COLO668 (cell line): Measurements from ENCODE around the gene CLCN3.
"Not testable (repeated sequence)": the region's sequence is repeated elsewhere in the genome, so short reads cannot be mapped to it uniquely, and the experiment has no call there.

Source experiments
- DNase-seq: peaks from one replicate; lab custom pipeline; 2025; ENCODE audit not compliant: unreplicated experiment; lab: John Stamatoyannopoulos, UW

The CLCN3 gene

DNA sequence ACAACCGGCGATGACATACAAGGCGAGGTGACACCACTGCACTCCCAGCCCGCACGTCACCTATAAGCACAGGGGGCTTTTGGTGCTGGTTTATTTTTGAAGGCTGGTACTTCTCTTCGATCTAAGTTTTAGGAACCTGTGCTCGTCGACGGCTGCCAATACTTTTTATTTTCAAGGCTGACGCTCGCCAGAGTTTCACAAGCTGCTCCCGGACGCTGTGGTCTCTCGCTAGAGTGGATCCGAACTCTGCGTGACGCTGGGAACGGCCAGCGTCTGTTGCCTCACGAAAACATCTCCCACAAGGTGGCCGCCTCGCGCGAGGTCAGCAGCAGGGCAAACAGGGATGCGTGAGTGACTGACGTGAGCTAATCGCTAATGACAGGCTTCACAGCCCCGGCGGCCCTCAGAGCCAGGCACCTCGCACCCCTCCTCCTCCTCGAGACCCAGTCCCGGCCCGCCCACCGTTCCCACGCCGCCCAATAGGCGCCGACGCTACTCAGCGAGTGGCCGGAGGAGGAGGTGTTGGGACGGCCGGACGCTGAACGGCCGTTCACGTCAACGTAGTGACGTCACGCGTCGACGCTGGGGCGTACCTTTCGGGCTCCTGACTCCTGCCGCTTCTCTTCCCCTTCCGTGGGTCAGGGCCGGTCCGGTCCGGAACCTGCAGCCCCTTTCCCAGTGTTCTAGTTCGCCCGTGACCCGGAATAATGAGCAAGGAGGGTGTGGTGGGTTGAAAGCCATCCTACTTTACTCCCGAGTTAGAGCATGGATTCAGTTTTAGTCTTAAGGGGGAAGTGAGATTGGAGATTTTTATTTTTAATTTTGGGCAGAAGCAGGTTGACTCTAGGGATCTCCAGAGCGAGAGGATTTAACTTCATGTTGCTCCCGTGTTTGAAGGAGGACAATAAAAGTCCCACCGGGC is at the start of gene CLCN3:
CLCN3 (plus strand) TSS at position 621 of the 922 bp plus-strand sequence. CDS start 15,351 bp downstream, outside the sequence.
- DNase-seq = peak; percentile 98

DNA sequence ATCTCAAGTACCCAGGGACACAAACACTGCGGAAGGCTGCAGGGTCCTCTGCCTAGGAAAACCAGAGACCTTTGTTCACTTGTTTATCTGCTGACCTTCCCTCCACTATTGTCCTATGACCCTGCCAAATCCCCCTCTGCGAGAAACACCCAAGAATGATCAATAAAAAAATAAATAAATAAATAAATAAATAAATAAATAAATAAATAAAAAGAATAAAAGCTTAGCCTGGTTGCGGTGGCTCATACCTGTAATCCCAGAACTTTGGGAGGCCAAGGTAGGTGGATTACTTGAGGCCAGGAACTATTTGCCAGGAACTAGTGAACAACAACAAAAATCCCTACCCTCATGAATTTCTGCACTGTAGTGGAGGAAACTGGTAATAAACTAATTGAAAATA is 49.4 kb upstream of the CLCN3 start:
- not testable (repeated sequence) for DNase-seq

DNA sequence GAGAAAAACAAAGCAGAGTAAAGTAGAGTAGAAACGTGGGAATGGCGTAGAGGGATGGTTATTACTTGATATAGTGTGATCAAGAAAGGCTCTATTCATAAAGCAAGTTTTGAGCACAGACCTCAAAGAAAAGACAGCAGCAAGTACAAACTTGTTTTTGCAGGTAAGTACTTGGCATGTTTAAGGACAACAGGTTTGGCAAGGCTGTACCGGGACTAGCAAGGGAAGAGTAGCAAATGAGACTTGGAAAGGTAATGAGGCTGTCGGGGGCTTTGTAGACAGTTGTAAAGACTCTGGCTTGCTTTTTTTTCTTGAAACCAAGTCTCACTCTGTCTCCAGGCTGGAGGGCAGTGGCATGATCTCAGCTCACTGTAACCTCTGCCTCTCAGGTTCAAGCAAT is 48.9 kb upstream of the CLCN3 start:
- DNase-seq = no peak

DNA sequence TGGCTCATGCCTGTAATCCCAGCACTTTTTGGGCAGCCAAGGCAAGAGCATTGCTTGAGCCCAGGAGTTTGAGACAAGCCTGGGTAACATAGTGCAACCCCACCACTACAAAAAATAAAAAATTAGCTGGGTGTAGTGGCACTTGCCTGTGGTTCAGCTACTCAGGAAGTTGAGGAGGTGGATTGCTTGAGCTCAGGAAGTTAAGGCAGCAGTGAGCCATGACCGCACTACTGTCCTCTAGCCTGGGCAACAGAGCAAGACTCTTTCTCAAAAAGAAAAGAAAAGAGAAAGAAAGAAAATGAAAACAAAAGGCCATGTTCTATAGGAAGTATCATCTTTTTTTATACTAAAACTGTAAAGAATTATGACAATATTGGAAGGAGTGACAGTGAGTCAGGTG is 46.5 kb upstream of the CLCN3 start:
- DNase-seq = no peak

DNA sequence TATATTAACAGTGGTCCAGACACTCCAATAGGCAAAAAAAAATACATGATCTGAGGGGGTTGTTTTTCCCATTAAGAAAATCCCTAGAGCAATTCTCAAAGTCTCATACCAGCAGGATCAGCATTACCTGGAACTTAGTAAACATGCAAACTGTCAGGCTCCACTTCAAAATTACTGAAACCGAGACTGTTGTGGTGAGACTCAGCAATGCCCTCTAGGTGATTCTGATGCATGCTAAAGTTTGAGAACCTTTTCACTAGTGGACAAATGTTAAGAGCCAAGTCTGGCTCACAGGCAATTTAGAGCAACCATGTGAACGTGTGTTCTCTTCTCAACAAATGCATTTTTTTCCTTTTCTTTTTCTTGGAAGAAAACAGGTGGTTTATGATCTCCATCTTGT is 38.2 kb upstream of the CLCN3 start:
- DNase-seq = no peak

DNA sequence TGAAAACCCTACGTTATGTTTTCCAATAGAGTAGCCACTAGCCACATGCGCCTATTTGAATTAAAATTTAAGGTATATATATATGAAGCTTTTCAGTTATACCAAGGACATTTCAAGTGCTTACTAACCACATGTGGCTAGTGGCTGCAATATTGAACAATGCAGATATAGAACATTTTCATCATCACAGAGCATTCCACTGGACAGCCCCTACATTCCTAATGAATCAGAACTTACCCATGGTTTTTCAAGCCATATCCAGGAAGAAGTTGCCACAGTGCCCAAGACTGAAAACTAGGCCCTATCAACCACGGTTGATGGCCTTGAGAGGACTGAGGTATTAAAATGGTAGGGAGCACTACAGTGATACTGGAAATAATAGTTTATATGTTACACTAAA is 37.7 kb upstream of the CLCN3 start:
- no peak for DNase-seq

DNA sequence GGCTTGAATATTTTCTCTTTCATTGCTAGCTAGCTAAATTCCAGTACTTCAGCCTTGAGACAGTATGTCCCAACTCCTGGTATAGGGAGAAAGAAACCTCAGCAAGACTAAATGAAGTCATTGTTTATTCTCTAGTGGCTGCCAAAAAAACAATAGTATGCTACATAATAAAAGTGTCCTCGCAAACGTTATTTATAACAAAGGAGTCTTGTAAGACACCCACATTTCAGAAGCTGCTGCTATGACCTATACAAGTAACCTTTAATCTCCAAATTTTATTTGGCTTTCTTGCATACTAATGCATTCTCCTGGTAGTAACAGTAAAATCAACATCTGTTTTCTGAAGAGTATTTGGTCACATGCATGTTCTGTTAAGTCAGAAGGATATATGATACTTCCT is 36.8 kb upstream of the CLCN3 start:
- no peak for DNase-seq

DNA sequence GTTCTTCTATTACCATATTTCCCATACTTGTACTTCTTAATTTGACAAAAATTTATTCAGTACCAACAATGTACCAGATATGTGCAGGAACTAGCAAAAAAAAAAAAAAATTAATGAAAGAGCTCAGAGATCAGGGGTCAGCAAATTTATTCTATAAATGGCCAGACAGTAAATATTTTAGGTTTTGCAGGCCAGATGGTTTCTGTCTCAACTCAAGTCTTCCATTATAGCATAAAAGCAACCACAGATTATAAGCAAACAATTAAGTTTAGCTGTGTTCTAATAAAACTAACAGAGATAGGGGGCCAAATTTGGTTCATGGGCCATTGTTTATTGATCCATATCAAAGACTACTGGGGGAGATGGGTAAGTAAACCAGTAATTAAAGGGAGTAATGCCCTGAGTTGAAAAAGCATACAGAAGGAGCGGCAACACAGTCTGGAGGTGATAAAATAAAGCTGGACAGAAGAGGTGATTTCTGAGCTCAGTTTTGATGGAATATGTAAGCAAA is 27.3 kb upstream of the CLCN3 start:
- no peak for DNase-seq

DNA sequence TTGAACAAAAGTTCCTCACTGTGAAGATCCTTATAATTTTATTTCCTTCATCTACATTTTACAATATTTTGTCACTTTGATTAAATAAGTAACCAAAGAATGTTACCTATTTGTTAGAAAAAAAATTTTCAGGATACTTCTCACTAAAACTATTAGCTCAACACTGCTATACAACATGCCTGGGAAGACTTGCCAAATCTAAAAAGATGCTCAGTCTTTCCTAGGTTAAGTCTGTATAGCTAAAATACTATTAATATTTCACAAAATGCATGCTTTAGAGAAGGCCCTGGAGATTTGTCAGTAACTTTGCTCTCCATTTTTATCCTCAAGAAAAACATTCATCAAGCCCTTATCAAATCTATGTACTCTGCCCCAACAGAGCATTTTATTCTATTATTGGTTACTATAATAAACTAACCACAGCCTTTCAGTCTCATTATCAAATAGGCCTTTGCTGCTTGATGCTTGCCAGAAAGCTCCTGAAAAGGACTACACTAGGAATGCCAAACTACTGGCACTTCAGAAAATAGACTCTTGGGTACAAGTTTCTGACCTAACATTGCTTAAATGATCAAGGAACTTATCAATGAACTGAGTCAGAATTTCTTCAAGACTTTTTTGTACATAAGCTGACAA is 25.7 kb upstream of the CLCN3 start:
- no peak for DNase-seq

DNA sequence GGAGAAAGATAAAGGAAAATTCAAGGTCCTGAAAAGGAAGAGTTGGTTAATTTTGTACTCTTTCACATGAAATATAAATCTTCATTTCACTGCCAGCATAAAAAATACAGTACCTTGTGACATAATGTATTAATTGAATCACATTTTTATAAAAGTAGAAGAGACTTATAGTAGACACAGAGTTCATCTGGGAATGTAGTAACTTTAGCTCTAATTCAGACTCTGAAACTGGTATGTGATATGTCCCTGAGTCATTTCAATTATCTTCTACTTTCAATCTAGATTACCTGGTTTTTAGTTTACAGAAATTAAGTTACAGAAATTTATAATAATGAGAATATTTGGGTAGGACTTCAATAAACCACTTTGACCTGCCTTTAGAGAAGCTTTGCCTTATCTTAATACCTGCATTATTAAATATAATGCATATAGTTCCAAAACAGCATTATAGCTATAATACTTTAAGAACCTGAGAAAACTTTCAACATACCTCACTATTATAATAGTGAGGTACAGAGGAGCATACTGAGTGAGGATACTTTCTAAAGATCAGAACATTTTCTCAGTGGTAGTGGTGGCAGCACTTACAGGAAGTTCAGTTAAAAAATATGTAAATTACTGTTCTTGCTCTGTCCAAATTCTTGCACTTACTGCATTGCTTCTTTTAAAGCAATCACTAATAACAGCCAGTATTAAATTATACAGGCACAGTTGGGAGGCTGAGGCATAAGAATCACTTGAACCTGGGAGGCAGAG is 19.2 kb upstream of the CLCN3 start:
- no peak for DNase-seq

DNA sequence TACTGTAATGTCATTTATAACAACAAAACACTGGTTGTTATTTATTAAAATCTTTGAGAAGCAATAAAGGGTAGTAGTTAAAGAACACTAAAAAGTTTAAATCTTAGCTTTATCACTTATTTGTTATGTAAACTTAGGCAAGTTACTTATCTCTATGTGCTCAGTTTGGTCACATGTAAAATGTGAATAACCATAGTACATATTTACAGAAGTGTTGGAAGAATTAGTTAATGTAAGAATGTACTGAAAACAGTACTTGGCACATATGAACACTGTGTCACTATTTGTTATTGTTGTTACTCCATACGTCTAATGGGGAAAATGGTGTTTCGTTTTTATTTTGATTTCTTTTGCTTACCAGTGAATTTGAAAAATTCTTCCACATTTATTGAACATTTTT is 17.1 kb upstream of the CLCN3 start:
- no peak for DNase-seq

DNA sequence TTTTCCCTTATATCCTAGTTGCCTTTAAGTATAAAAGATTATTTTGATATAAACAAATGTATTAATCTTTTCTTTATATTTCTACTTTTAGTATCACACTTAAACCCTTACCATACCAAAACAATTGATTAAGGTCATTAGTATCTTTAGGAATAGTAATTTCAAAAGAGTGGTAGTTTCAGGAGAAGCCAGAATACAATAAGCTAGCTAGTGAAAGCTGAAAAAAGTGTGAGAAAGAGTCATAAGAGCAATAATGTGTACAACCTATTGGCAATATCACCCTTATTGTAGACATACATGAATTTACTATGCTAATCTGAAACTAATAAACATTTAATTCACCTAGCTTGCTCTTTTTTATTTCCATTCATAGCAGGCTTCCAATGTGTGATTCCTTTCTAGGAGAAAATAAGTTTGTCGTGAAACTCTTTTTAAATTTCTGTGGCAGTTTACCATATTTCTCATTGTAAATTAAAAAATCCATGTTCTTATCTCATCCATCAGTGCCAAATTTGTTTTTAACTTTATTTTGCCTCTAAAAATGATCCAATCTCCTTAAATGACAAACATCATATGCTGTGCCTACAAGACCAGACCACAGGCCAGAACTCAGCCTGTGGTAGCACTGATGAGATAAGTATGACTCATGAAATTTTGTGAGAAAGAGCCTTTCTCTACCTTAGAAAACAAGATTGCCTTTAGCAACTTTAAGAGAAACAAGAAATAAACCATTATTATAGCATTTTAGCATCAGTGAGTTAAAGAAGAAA is 16.1 kb upstream of the CLCN3 start:
- no peak for DNase-seq

DNA sequence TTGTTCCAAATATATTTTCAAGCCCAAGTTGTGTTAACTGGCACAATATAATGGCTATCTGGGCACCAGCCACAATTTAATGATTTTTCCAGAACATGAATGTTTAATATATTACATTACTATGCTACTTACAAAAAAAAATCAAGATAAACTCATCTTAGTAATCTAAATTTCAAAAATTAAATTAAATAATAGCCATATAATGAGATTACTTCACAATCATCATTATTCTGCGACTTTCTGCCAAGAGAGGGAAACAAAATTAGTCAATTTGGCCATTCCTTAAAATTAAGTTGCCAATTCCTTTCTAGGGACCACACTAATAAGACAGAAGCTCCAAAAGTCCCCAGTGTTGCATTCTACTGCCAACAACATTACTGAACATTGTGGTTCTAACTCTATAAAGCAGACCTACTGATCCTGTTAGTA is 15.5 kb upstream of the CLCN3 start:
- DNase-seq = no peak

DNA sequence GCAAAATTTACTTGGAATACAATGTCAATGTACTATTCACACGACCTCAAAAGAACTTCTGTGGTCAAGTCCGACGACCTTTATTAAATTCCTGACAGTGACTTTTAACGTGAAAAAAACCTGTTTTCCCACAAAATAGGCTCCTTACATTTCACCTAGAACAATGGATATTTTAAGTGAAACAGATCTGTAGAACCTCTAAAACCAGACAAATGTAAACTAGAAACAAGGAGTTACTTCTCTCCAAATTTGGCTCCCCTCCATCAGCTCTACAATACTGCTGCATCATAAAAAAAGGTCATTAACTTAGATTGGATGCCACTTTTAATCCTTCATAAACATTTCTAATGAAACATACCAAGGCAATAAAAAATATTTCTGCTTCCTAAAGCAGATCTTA is 9.2 kb upstream of the CLCN3 start:
- no peak for DNase-seq

DNA sequence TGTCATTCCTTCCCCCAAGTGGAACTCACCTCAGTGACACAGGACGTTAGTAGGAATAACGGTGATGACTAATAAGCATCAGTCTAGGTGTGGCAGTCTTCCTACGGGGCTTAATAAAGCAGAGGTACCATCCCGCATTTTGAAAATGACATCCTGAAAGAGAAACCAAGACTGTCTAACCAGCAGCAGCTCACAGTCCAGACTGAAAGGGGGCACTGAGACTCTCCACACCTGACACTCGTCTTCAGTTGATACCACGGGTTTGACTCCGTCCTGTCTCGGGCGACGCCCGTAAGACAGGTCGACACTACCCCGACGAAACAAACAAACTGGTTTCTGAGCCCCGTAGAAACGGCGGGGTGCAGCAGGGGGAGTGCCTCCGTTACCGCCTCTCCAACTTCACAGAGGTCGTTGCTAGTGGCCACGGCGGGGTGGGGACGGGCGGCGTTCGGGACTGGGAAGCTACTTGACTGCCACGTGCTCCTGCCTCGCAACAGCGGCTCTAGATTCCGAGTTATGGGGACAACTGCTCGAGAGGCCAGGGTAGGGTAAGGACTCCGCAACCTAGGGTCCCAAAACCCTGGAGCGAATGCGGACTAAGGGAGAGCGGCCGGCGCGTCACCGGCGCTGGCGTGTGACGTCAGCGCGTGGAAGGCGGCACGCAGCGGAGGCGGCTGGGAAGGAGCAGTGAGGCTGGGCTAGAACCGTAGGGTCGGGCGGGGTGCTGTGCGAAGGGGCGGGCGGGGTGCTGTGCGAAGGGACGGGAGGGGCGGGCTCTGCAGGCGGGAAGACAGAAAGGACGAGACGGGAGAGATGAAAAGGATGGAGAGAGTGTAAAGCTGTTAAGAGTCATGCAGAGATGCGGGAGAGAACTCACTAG is 8.1 kb upstream of the CLCN3 start, which contains the start of gene NEK1:
NEK1 (minus strand) TSS at position 593 of the 880 bp plus-strand sequence. CDS start 9,953 bp downstream, outside the sequence.
- peak; percentile 93 for DNase-seq

DNA sequence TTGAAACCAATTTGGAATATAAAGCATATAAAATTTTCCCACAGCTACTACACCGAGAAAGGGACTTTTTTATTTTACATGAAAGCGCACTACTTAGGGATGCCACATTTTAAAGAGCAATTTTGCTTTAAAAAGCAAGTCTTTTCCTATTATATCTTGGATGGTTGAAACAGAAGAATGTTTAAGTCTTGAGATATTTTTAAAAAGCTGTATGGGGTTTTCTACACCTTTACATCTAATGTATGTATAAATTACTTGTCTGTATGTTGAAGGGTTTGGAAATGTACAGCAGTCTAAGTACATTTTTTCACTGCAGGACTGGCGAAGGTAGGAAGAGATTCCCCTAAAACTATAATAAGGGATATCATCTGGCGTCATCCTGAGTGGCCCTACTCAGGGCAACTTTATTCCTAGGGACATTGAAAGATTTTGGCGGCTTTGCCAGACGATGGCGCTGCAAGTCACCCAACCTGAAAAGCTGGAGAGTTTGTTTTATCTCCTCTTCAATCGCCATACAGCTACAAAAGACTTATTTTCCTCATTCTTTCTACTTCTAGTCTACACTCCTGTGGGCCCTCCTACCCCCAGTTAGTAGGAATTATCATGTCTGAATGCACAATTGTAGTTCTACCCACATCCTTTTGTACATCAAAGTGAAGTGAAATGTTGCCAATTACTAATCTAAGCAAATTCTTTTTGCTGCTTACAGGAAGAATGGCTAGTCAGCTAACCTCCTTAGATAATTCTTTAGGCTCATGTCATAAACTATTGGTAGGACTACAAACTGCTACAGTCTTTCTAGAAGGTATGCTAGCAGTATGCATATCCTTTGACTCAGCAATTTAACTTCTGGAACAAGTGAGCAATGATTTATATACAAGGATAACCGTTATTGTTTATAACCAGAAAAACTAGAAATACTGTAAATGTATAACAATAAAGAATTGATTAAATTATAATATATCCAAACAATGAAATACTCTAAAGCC is 7.2 kb upstream of the CLCN3 start:
- peak; percentile 67 for DNase-seq

DNA sequence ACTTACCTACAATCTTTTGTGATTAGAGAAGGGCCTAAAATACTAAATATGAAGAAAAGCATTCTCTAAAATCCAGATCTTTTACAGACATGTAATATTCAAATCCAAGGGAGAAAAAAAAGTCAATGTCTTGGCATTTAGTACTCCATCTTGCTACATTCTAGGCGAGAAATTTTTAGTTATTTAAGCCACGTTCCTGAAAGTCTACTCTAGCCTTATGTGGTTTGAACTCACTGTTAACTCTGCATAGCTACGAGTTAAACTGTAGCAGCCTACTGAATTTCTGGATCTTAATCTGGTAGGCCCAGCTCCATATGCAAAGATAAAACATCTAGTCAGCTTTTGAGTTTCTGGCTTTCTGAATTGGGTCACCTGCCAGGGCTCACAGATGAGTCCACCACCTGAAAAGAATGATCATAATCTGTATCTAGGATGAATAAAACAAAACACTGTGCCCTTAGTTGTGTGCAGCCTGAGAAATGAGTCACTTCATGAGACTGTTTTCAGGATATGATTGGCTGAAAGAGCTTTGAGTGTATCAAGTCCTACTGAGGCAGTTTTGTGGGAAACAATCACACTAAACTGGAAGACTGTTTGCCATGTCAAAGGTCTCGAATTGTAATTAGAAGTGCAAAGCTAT is 4.8 kb upstream of the CLCN3 start:
- no peak for DNase-seq

DNA sequence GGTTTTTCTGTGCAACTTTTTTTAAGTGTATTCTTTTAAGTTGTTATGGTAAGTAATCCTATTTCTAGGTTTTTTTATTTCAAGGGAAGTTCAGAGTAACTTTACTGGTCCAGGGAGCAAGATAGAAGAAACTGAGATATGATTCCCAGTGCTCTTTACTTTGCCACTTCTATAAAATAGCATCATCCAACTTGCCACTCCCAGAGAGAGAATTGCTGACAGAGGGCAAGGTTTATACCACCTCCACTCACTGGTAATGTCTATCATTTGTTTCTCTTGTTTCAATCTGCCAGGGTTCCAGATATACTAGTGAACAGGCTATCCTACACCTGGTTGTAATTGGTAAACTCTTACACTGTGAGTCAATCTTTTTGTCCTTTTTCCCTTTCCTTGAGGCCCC is 3.5 kb upstream of the CLCN3 start:
- DNase-seq = no peak
